ENCODE measurements around the gene SOX10. TPM values are rescaled to one million over a fixed set of nuclear protein-coding genes. Genes with fewer than 3 reads are reported as not detected.

Gene SOX10
- total and polyA plus RNA-seq, 5 donors, result 3.5 to 5.9 (median 4.9) TPM

DNA sequence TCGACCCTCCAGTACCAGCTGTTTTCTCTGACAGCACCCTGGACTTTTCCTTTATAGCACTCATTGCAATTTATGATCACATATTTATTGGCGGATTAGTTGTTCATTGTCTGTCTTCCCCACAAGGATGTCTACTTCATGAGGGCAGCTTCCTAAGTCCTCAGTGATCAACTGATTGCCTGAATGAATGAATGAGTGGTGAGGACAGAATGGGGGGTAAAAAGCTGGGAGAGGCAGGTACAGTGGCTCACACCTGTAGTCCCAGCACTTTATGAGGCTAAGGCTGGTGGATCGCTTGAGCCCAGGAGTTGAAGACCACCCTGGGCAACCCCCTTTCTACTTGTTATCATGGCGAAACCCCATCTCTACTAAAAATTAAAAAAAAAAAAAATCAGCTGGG, 11.1 kb upstream of the SOX10 start:
- WGBS, result 90% methylated on average over 4 of the region's 4 CpGs
- Histone ChIP-seq H3K27me3 (ENCODE audit: control insufficient read depth, insufficient read depth) (no peaks in the 10 kb centered on the region), H3K4me1 (ENCODE audit: control insufficient read depth, insufficient read depth, low read length) (no peaks in the 10 kb centered on the region), H3K4me3 (ENCODE audit: low read length) (no peak overlapping the region), H3K9me3 (ENCODE audit: control insufficient read depth, low read length) (no peaks in the 10 kb centered on the region), H3K27ac (ENCODE audit: low read length) (no peak overlapping the region)
- DNase-seq (no peak), ATAC-seq (no peak)
- intact Hi-C loops (cut with DNase I), result no loop called here

DNA sequence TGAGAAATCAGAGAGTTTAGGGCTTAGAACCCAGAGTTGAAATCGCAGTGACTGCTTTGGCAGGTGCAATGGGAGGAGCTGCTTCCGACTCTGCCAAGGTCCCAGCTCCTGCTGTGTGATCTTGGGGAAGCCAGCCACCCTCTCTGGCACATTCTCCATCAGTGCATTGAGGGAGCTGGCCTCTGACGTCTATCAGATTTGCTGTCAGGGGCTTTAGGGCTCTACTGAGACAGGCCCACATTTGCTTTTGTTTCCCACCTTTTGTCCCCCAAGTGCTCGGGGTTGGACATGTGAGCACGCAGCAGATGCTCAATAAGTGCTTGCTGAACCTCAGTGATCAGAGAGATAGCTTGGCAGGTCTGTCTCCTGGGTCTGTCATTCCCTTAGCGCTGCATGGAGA, 10.6 kb upstream of the SOX10 start:
- H3K27ac ChIP-seq (ENCODE audit: low read length), result no peak overlapping the region
- DNase-seq, result no peak
- intact Hi-C loops (cut with DNase I), result no loop called here
- WGBS, result 85% methylated on average over 6 of the region's 6 CpGs
- ATAC-seq, result no peak
- H3K9me3 ChIP-seq (ENCODE audit: control insufficient read depth, low read length), result no peaks in the 10 kb centered on the region
- no peaks in the 10 kb centered on the region for H3K27me3 ChIP-seq (ENCODE audit: control insufficient read depth, insufficient read depth)
- H3K4me1 ChIP-seq (ENCODE audit: control insufficient read depth, insufficient read depth, low read length), result peaks cover 2% of the 10 kb centered on the region
- H3K4me3 ChIP-seq (ENCODE audit: low read length), result no peak overlapping the region

DNA sequence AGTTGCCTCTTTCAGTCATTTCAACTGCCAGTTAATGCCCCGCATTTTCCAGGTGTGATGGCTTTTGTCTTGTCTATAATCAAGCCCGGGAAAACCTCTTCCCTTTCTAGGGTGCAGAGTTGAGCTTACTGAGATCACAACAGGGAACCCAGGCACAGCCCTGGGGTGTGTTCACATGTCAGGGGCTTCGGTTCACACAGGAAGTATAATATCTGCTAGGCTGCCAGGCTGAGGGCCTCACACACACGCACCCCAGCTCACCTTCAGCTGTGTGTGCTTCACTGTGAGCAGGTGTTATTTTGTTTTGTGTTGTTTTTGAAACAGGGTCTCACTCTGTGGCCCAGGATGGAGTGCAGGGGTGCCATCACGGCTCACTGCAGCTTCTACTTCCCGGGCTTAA, 9.7 kb upstream of the SOX10 start:
- WGBS, result 79% methylated on average over 6 of the region's 6 CpGs
- H3K9me3 ChIP-seq (ENCODE audit: control insufficient read depth, low read length), result no peaks in the 10 kb centered on the region
- ATAC-seq (no peak), DNase-seq (no peak)
- no peak overlapping the region for H3K27ac ChIP-seq (ENCODE audit: low read length)
- intact Hi-C loops (cut with DNase I), result no loop called here
- no peaks in the 10 kb centered on the region for H3K27me3 ChIP-seq (ENCODE audit: control insufficient read depth, insufficient read depth)
- H3K4me3 ChIP-seq (ENCODE audit: low read length), result no peak overlapping the region
- H3K4me1 ChIP-seq (ENCODE audit: control insufficient read depth, insufficient read depth, low read length), result peaks cover 4% of the 10 kb centered on the region

DNA sequence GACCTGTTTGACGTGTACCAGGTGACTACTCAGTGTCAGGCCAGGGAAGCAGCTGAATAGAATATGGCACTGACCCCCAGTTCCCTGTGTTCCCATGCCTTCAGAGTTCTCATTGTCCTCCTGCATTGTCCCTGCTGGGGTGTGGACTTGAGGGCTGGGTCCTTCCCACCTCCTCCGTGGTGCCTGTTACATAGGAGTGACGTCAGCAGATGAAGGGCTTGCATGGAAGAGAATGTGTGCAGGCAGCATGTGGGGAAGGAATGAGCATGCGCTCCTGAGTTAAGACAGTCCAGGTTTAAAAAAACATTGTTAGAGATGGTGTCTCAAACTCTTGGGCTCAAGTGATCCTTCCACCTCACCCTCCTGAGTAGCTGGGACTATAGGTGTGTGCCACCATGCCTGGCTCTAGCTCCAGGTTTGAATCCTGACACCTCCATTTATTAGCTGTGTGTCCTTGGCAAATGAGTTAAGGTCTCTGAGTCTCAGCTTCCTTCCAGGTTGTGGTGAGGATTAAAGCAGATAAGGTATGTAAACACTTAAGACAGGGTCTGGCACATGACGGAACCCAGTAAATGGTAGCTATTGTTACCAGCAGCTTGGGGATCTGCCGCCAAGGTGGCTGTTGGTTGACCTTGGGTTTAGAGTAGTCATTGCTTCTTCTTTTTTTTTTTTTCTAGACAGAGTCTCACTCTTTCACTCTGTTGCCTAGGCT, 7.5 kb upstream of the SOX10 start:
- Histone ChIP-seq H3K27ac (ENCODE audit: low read length) (no peak overlapping the region), H3K4me1 (ENCODE audit: control insufficient read depth, insufficient read depth, low read length) (peaks cover 4% of the 10 kb centered on the region), H3K4me3 (ENCODE audit: low read length) (no peak overlapping the region), H3K9me3 (ENCODE audit: control insufficient read depth, low read length) (no peaks in the 10 kb centered on the region), H3K27me3 (ENCODE audit: control insufficient read depth, insufficient read depth) (no peaks in the 10 kb centered on the region)
- WGBS, result 81% methylated on average over 6 of the region's 6 CpGs
- DNase-seq, result no peak
- intact Hi-C loops (cut with DNase I), result no loop called here
- no peak for ATAC-seq

DNA sequence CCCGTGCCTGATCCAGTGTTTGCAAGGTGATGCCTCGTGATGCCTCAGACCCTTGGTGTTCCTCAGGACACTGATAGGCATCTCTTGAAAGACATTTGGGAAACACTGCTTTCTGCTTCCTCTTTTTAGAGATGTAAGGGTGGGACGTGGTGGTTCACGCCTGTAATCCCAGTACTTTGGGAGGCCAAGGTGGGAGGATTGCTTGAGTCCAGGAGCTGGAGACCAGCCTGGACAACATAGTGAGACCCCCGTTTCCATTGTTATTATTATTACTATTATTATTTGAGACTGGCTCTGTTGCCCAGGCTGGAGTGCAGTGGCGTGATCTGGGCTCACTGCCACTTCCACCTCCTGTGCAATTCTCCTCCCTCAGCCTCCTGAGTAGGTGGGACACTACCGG, 6.5 kb upstream of the SOX10 start:
- WGBS, result 90% methylated on average over 7 of the region's 7 CpGs
- ATAC-seq, result no peak

DNA sequence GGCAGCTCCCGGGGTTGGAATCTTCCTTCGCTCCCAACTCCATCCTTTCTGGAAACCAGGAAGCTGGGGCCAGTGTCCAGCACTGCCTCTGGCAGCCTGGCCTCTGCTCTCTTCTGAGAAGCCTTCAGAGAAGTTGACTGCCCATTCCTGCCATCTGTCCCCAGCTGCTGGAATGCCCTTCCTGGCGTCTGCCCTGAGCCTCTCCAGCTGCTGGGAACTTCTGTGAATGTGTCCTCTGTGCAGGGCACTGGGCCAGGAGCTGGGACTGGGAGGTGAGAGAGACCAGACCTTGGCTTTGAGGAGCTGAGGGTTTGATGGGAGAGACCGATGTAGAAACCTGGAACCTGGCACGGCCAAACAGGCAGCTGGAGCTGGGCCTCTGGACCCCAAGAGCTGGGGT, 5.9 kb upstream of the SOX10 start:
- Histone ChIP-seq H3K9me3 (ENCODE audit: control insufficient read depth, low read length) (no peaks in the 10 kb centered on the region), H3K4me3 (ENCODE audit: low read length) (no peak overlapping the region), H3K4me1 (ENCODE audit: control insufficient read depth, insufficient read depth, low read length) (peaks cover 4% of the 10 kb centered on the region), H3K27me3 (ENCODE audit: control insufficient read depth, insufficient read depth) (no peaks in the 10 kb centered on the region), H3K27ac (ENCODE audit: low read length) (no peak overlapping the region)
- 54% methylated on average over 5 of the region's 5 CpGs for WGBS
- intact Hi-C loops (cut with DNase I), result no loop called here
- DNase-seq (peak in 2 of 3 donors; percentile 59 to 70), ATAC-seq (no peak)

More for the DNA sequence above, 6.5 kb upstream of the SOX10 start:
- no peak overlapping the region for H3K4me3 ChIP-seq (ENCODE audit: low read length)
- H3K9me3 ChIP-seq (ENCODE audit: control insufficient read depth, low read length), result no peaks in the 10 kb centered on the region
- intact Hi-C loops (cut with DNase I), result no loop called here
- H3K27me3 ChIP-seq (ENCODE audit: control insufficient read depth, insufficient read depth), result no peaks in the 10 kb centered on the region
- no peak overlapping the region for H3K27ac ChIP-seq (ENCODE audit: low read length)
- peaks cover 4% of the 10 kb centered on the region for H3K4me1 ChIP-seq (ENCODE audit: control insufficient read depth, insufficient read depth, low read length)
- DNase-seq, result no peak

DNA sequence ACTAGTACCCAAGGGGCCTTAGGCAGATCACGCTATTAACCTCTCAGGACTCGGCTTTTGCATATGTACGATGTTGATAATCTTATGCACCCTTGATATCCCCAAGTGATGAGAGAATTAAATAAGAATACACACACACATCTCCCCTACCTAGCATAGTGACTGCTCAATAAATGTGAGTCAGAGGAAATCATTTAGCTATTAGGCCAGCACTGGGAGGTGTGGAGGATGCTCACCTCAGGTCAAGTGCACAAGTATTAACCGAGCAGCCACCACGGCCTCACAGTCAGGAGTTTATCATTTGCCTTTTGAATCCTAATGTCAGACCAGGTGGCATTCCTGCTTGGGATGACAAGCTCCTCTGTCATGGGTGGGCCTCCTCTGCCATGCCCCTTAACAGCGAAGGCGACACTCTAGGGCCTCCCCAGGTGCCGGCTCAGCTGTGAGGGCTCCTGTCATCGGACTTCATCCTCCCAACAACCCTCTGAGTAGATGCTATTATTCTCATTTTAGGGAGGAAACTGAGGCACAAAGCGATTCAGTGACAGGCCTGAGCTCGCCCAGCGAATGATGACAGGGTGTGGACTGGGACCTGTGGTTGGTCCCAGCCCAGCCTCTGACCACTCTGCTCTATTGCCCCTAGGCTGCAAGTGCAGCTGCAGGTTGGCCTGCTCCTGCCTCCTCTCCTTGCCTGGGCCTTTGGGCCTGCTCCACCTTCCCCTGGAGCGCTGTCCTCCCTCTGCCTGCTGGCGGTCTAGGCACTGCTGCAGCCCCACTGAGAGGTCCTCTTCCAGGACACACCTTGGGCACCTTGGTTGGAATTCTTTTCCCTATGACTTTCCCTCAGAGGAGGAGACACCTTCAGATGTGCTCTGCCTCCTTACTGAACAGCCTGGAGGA, 5.0 kb upstream of the SOX10 start:
- H3K4me1 ChIP-seq (ENCODE audit: control insufficient read depth, insufficient read depth, low read length), result peaks cover 4% of the 10 kb centered on the region
- no peaks in the 10 kb centered on the region for H3K27me3 ChIP-seq (ENCODE audit: control insufficient read depth, insufficient read depth)
- H3K9me3 ChIP-seq (ENCODE audit: control insufficient read depth, low read length), result no peaks in the 10 kb centered on the region
- intact Hi-C loops (cut with DNase I), result no loop called here
- H3K4me3 ChIP-seq (ENCODE audit: low read length), result no peak overlapping the region
- ATAC-seq, result no peak
- peak in 1 of 3 donors; percentile 43 for DNase-seq
- no peak overlapping the region for H3K27ac ChIP-seq (ENCODE audit: low read length)
- WGBS, result 91% methylated on average over 14 of the region's 14 CpGs

DNA sequence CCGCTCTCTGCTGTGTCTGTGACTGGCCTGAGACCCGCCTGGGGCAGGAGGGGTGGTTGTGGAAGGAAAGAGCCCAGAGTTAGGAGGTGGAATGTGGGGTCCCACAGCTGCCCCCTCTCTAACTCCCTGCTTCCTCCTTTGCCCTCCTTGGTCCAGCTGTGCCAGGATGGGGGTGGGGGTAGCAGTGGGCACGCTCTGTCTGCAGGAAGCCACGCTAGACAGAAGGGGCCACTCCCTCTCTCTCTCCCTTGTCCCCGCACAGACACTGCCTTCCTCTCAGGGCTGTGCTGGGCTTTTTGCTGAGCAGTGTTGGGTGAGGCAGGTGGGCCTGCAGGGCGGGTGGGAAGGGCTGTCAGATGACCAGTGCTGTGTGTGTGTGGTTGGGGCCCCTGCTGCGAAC, 2.0 kb upstream of the SOX10 start:
- WGBS, result 82% methylated on average over 7 of the region's 7 CpGs

DNA sequence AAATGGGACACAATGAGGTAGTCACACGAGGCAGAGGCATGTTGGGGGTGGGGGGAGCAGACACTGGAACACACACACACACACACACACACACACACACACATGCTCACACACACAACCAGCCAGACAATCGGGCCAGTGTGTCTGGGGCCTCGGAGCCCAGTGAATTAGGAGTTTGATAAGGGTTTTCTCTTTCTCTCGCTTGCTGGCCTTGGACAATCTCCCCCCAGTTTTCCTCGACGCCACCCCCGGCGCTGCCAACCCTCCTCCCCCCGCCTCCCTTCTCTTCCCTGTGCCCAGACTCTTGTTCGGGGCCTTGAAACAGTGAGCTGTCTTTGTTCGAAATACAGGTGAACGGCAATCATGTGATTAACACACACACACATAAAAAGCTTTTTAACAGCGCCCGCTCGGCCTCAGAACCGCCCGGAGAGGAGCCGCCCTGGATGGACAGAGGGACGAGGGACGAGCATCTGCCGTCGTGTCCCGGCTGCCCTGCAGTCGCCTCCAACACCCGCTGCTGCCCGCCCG, 1.5 kb upstream of the SOX10 start:
- intact Hi-C loops (cut with DNase I), result no loop called here
- no peak for ATAC-seq
- H3K4me3 ChIP-seq (ENCODE audit: low read length), result no peak overlapping the region
- H3K27me3 ChIP-seq (ENCODE audit: control insufficient read depth, insufficient read depth), result no peaks in the 10 kb centered on the region
- H3K4me1 ChIP-seq (ENCODE audit: control insufficient read depth, insufficient read depth, low read length), result peaks cover 5% of the 10 kb centered on the region
- WGBS, result 83% methylated on average over 27 of the region's 27 CpGs
- H3K27ac ChIP-seq (ENCODE audit: low read length), result no peak overlapping the region
- H3K9me3 ChIP-seq (ENCODE audit: control insufficient read depth, low read length), result no peaks in the 10 kb centered on the region
- peak in 1 of 3 donors; percentile 47 for DNase-seq

More for the DNA sequence above, 2.0 kb upstream of the SOX10 start:
- Histone ChIP-seq H3K27me3 (ENCODE audit: control insufficient read depth, insufficient read depth) (no peaks in the 10 kb centered on the region), H3K27ac (ENCODE audit: low read length) (no peak overlapping the region), H3K4me3 (ENCODE audit: low read length) (no peak overlapping the region), H3K4me1 (ENCODE audit: control insufficient read depth, insufficient read depth, low read length) (peaks cover 4% of the 10 kb centered on the region), H3K9me3 (ENCODE audit: control insufficient read depth, low read length) (no peaks in the 10 kb centered on the region)
- DNase-seq (peak in 1 of 3 donors; percentile 37), ATAC-seq (no peak)
- intact Hi-C loops (cut with DNase I), result no loop called here

DNA sequence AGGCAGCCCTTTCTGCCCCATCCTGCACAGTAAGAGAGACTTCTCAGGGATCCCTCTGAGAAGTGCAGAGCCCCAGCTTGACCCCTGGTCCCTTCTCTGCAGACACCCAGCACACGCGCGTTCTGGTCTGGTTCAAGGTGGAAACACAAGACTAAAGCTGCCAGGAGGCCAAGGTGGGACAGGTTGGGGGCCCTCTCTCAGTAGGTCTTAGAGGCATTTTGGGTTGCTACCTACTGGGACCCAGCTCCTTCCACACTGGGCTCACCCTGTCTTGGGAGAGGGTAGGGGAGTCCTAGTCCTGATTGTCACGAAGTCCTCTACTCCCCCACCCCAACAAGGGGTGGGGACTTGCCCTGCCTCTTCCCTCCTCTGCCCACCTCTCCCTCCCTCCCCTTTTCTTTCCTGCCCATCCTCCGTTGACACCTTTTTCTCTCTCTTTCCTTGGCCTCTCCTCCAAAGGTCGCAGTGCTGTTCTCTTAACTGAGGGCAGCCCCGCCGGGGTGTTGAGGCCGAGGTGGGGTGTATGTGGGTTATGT, 763 bp upstream of the SOX10 start:
- intact Hi-C loops (cut with DNase I), result no loop called here
- peak in 1 of 3 donors; percentile 5 for DNase-seq
- Histone ChIP-seq H3K27me3 (ENCODE audit: control insufficient read depth, insufficient read depth) (no peaks in the 10 kb centered on the region), H3K9me3 (ENCODE audit: control insufficient read depth, low read length) (no peaks in the 10 kb centered on the region), H3K27ac (ENCODE audit: low read length) (no peak overlapping the region), H3K4me1 (ENCODE audit: control insufficient read depth, insufficient read depth, low read length) (peaks cover 4% of the 10 kb centered on the region), H3K4me3 (ENCODE audit: low read length) (no peak overlapping the region)
- WGBS, result 83% methylated on average over 9 of the region's 9 CpGs
- ATAC-seq, result no peak
